WERI-Rb-1 (cell line): Measurements from ENCODE around the gene EPHA3.

ENCODE experiments used
- DNase-seq: peaks from one replicate; pipeline ENCODE4 v3.0.0-alpha.2; 2020
- H3K27ac ChIP-seq: fragments of 250-450 bp; sonication (Bioruptor Pico); 2 replicates; pipeline ENCODE4 v1.5.1; 2020; ENCODE audit warnings: mild to moderate bottlenecking, moderate library complexity
- H3K27me3 ChIP-seq: fragments of 250-450 bp; sonication (Bioruptor Pico); 2 replicates; pipeline ENCODE4 v1.5.1; 2021; ENCODE audit warnings: mild to moderate bottlenecking, low read depth, moderate library complexity; ENCODE audit not compliant: insufficient read depth, severe bottlenecking
- H3K36me3 ChIP-seq: fragments of 250-450 bp; sonication (Bioruptor Pico); 2 replicates; pipeline ENCODE4 v1.5.1; 2020; ENCODE audit warnings: mild to moderate bottlenecking, moderate library complexity
- H3K4me3 ChIP-seq: 2 replicates; pipeline ENCODE4 v1.5.1; 2011; ENCODE audit warnings: low read depth, mild to moderate bottlenecking, control low read depth, low read length
- H3K9me3 ChIP-seq: fragments of 250-450 bp; sonication (Bioruptor Pico); 2 replicates; pipeline ENCODE4 v1.5.1; 2021; ENCODE audit warnings: mild to moderate bottlenecking, moderate library complexity; ENCODE audit not compliant: severe bottlenecking
- TF ChIP-seq, protein P1 (sequence below): IDR thresholded peaks from 2 replicates; pipeline ENCODE4 v1.5.1; 2011; ENCODE audit warnings: low read depth, mild to moderate bottlenecking, control low read depth, inconsistent platforms, low read length

EPHA3 gene

GRCh38 chr3:89184151-89184995 is 77.0 kb downstream of the EPHA3 start:
- H3K4me3 ChIP-seq, result no peak overlapping the region
- no peak for DNase-seq
- no peak overlapping the region for H3K27ac ChIP-seq
- H3K9me3 ChIP-seq, result no peaks in the 10 kb centered on the region
- no peaks in the 10 kb centered on the region for H3K27me3 ChIP-seq
- no peaks in the 10 kb centered on the region for H3K36me3 ChIP-seq
- TF ChIP-seq, protein P1, sequence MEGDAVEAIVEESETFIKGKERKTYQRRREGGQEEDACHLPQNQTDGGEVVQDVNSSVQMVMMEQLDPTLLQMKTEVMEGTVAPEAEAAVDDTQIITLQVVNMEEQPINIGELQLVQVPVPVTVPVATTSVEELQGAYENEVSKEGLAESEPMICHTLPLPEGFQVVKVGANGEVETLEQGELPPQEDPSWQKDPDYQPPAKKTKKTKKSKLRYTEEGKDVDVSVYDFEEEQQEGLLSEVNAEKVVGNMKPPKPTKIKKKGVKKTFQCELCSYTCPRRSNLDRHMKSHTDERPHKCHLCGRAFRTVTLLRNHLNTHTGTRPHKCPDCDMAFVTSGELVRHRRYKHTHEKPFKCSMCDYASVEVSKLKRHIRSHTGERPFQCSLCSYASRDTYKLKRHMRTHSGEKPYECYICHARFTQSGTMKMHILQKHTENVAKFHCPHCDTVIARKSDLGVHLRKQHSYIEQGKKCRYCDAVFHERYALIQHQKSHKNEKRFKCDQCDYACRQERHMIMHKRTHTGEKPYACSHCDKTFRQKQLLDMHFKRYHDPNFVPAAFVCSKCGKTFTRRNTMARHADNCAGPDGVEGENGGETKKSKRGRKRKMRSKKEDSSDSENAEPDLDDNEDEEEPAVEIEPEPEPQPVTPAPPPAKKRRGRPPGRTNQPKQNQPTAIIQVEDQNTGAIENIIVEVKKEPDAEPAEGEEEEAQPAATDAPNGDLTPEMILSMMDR, result no peak

DNA sequence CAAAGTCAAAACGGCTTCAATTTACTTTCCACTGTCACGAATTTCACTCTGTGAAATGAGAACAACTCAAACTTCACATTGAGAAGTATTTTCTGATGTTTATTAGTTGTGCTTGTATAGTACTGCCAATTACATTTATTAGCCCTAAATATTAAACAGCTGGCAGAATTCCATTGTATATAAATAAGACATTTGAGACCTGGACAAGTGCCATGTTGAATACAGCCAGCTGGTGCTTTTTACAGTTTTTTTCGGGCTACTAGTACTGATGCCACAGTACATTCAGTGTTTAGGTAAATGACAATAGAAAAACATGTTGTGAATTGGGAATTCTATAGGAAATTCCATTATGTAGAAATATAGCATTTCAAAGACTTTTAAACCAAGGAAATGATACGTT is 79.0 kb downstream of the EPHA3 start:
- Histone ChIP-seq H3K9me3 (no peaks in the 10 kb centered on the region), H3K36me3 (no peaks in the 10 kb centered on the region), H3K27me3 (no peaks in the 10 kb centered on the region), H3K4me3 (no peak overlapping the region), H3K27ac (no peak overlapping the region)
- DNase-seq, result no peak
- TF ChIP-seq, protein P1, result no peak

DNA sequence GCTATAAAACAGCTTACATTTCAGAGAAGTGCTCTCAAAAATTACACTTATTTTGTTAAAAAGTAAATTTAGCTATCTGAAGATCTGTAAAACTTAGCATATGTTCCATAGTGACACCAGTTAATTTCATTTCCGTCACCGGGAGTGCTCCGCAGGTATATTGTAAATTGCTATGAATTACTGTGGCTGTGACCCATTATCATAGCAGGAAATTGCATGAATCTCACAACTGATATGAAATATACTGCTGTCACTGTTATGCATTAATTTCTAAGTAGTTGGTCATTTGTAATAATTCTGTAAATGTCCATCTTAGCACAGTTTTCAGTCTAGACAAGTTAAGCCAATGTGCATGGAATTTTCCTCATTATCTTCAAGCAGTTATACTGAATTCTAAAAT is 91.2 kb downstream of the EPHA3 start:
- H3K36me3 ChIP-seq, result no peaks in the 10 kb centered on the region
- H3K27me3 ChIP-seq, result no peaks in the 10 kb centered on the region
- H3K4me3 ChIP-seq, result no peak overlapping the region
- TF ChIP-seq, protein P1, result no peak
- DNase-seq, result no peak
- H3K9me3 ChIP-seq, result no peaks in the 10 kb centered on the region
- no peak overlapping the region for H3K27ac ChIP-seq

- TF ChIP-seq, protein P1, result no peak
- H3K27ac ChIP-seq, result no peak overlapping the region
- H3K36me3 ChIP-seq, result no peaks in the 10 kb centered on the region
- H3K4me3 ChIP-seq, result no peak overlapping the region
- no peak for DNase-seq
- no peaks in the 10 kb centered on the region for H3K9me3 ChIP-seq
- H3K27me3 ChIP-seq, result no peaks in the 10 kb centered on the region
These were observed 105.2 kb downstream of the EPHA3 start for GRCh38 chr3:89212619-89213018.

- TF ChIP-seq, protein P1, result no peak
- no peak for DNase-seq
- Histone ChIP-seq H3K36me3 (no peaks in the 10 kb centered on the region), H3K27ac (no peak overlapping the region), H3K4me3 (no peak overlapping the region), H3K9me3 (no peaks in the 10 kb centered on the region), H3K27me3 (no peaks in the 10 kb centered on the region)
These were observed 108.8 kb downstream of the EPHA3 start for GRCh38 chr3:89216016-89216739.
